Measurements from ENCODE around the gene SLC2A9. TPM values are rescaled to one million over a fixed set of nuclear protein-coding genes. Genes with fewer than 3 reads are reported as not detected.

SLC2A9 gene
- total RNA-seq, 1 donor from 2014 or later = 19.0 TPM

DNA sequence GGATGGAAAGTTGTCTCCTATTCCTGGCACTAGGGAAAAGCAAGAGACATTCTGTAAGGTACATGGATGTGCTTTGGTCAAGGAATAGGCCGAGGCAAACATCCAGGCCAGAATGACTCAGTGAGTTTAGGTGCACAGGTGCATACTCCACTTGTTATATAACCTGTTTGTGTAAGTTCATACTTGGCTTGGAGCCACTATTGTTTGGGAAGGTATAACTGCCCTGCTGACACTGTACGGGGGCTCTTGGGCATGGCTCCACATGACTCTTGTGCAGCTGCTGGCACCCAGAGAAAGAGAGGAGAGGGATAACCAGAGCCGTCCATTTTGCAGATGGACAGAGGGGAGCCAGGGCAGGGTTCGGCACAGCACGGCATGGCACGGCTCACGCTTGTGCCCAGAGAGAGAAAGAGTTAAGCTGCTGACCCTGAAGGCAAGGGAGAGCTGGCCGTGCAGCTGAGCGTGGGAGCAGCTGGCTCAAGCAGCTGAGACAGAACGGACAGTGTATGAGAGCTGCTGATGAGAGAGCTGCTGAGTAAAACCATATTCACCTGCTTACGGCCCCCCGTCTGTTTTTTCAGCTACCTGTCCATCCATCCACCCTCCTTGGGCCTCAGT lies 98.0 kb downstream of the SLC2A9 start:
- no peaks in the 10 kb centered on the region for H3K9me3 ChIP-seq
- DNase-seq (no peak), ATAC-seq (no peak)
- no peak overlapping the region for H3K27ac ChIP-seq
- intact Hi-C loops (cut with DNase I) = no loop called here
- TF ChIP-seq, protein P1, sequence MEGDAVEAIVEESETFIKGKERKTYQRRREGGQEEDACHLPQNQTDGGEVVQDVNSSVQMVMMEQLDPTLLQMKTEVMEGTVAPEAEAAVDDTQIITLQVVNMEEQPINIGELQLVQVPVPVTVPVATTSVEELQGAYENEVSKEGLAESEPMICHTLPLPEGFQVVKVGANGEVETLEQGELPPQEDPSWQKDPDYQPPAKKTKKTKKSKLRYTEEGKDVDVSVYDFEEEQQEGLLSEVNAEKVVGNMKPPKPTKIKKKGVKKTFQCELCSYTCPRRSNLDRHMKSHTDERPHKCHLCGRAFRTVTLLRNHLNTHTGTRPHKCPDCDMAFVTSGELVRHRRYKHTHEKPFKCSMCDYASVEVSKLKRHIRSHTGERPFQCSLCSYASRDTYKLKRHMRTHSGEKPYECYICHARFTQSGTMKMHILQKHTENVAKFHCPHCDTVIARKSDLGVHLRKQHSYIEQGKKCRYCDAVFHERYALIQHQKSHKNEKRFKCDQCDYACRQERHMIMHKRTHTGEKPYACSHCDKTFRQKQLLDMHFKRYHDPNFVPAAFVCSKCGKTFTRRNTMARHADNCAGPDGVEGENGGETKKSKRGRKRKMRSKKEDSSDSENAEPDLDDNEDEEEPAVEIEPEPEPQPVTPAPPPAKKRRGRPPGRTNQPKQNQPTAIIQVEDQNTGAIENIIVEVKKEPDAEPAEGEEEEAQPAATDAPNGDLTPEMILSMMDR (IDR thresholded peaks at IDR 0.05) = no peak
- H3K36me3 ChIP-seq = no peaks in the 10 kb centered on the region
- no peaks in the 10 kb centered on the region for H3K4me1 ChIP-seq
- no peak overlapping the region for H3K4me3 ChIP-seq
- H3K27me3 ChIP-seq = no peaks in the 10 kb centered on the region

DNA sequence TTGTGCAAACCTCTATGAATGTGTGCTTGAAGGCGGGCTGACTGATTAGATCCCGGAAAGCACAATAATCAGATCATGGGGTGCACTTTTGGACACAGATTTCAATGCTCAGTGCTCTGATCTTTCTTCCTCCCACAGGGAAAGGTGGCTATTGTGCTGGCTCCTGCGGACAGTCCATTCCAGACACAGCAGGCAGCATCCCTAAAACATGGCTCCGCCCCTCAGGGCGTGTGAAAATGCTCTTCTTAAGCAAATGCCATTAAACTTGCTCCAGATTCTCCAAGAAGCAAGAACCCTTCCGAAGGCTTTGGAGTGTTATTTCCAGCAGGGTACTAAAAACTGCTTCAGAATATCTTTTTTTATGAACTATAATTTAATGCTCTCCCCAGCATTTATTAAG lies 100.0 kb downstream of the SLC2A9 start:
- H3K27me3 ChIP-seq = no peaks in the 10 kb centered on the region
- no peak for ATAC-seq
- no peaks in the 10 kb centered on the region for H3K4me1 ChIP-seq
- intact Hi-C loops (cut with DNase I) = no loop called here
- H3K27ac ChIP-seq = no peak overlapping the region
- TF ChIP-seq, protein P1 (IDR thresholded peaks at IDR 0.05) = no peak
- DNase-seq = no peak
- H3K4me3 ChIP-seq = no peak overlapping the region
- no peaks in the 10 kb centered on the region for H3K9me3 ChIP-seq
- H3K36me3 ChIP-seq = no peaks in the 10 kb centered on the region

DNA sequence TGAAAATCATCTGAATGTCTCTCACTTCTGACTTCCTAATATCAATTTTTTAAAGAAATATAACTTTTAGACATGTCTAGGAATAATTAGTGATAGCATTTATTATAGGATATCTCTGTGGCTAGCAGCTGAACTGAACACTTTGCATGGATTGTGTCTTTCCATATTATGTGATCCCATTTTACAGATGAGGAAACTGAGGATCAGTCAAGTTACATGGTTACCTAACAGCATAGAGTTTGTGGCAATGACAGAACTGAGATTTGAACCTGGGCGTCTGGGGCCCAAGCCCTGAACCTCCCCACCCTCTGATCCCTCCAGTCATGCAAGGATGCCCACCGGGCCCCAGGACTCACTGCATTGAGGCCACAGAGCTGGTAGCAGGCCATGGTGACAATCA lies 101.3 kb downstream of the SLC2A9 start:
- intact Hi-C loops (cut with DNase I) = no loop called here
- Histone ChIP-seq H3K27ac (no peak overlapping the region), H3K36me3 (no peaks in the 10 kb centered on the region), H3K4me1 (no peaks in the 10 kb centered on the region), H3K4me3 (no peak overlapping the region), H3K27me3 (no peaks in the 10 kb centered on the region), H3K9me3 (no peaks in the 10 kb centered on the region)
- DNase-seq (no peak), ATAC-seq (no peak)
- TF ChIP-seq, protein P1 (IDR thresholded peaks at IDR 0.05) = no peak

- Histone ChIP-seq H3K27me3 (no peaks in the 10 kb centered on the region), H3K36me3 (no peaks in the 10 kb centered on the region), H3K9me3 (no peaks in the 10 kb centered on the region), H3K4me1 (no peaks in the 10 kb centered on the region), H3K27ac (no peak overlapping the region), H3K4me3 (no peak overlapping the region)
- intact Hi-C loops (cut with DNase I) = no loop called here
- no peak for DNase-seq
- ATAC-seq = no peak
- TF ChIP-seq, protein P1 (IDR thresholded peaks at IDR 0.05) = no peak
Observed at GRCh38 chr4:9919047-9919446, 102.2 kb downstream of the SLC2A9 start.

GRCh38 chr4:9918484-9918883 lies 102.8 kb downstream of the SLC2A9 start:
- H3K9me3 ChIP-seq = no peaks in the 10 kb centered on the region
- no peaks in the 10 kb centered on the region for H3K4me1 ChIP-seq
- intact Hi-C loops (cut with DNase I) = no loop called here
- H3K27ac ChIP-seq = no peak overlapping the region
- no peaks in the 10 kb centered on the region for H3K36me3 ChIP-seq
- DNase-seq = no peak
- no peaks in the 10 kb centered on the region for H3K27me3 ChIP-seq
- TF ChIP-seq, protein P1 (IDR thresholded peaks at IDR 0.05) = no peak
- H3K4me3 ChIP-seq = no peak overlapping the region
- no peak for ATAC-seq

DNA sequence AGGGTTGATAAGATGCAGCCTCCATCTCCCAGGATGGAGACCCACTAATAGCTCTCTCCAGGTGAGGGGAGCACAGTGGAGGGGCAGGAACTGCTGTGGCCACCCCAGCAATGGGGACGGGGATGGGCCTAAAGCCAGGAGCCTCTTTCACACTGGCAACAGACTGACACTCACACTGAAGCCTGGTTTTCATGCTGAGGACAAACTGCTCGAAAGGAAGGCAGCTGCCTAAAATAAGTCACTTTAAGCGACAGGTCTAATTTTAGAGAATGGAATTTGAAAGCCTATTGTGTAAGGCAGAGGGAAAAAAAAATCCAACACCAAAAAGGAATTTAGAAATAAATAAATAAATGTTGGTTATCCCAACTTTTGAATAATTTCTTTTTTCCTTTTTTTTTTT lies 104.4 kb downstream of the SLC2A9 start:
- H3K4me3 ChIP-seq = no peak overlapping the region
- no peaks in the 10 kb centered on the region for H3K27me3 ChIP-seq
- ATAC-seq (no peak), DNase-seq (no peak)
- no peaks in the 10 kb centered on the region for H3K4me1 ChIP-seq
- H3K9me3 ChIP-seq = no peaks in the 10 kb centered on the region
- TF ChIP-seq, protein P1 (IDR thresholded peaks at IDR 0.05) = no peak
- intact Hi-C loops (cut with DNase I) = no loop called here
- no peaks in the 10 kb centered on the region for H3K36me3 ChIP-seq
- H3K27ac ChIP-seq = no peak overlapping the region

All from upper lobe of right lung (tissue), 1 donor.